ENCODE data around the gene DNHD1.

GRCh38 chr11:6448574-6448973, 48.5 kb upstream of the DNHD1 start:
- TF ChIP-seq CTCF (IDR thresholded peaks at IDR 0.05) (no peak), POLR2A (IDR thresholded peaks at IDR 0.05) (no peak)
